Hematopoietic multipotent progenitor cell treated with erythropoietin and hydrocortisone succinate and interleukin-3 and kit ligand, for 6 days (in vitro differentiated cells): Measurements from ENCODE around the gene GPBAR1.
"Not testable (repeated sequence)": the region's sequence is repeated elsewhere in the genome, so short reads cannot be mapped to it uniquely, and the experiment has no call there.

Experiments used
- DNase-seq: peaks from one replicate; pipeline ENCODE4 v3.0.0-alpha.2; 2015

GPBAR1 gene

GRCh38 chr2:218290316-218291261 lies 29.8 kb downstream of the GPBAR1 start:
- peak; percentile 63 for DNase-seq

- peak; percentile 54 for DNase-seq
Observed at GRCh38 chr2:218291318-218292047, 30.7 kb downstream of the GPBAR1 start.

- DNase-seq = peak; percentile 91
Observed at GRCh38 chr2:218292048-218293014, 31.5 kb downstream of the GPBAR1 start, which contains the start of gene TMBIM1. TMBIM1 (minus strand) TSS chr2:218292503; CDS start chr2:218282141, 10,362 bp downstream.

- no peak for DNase-seq
Observed at GRCh38 chr2:218293715-218294429, 33.1 kb downstream of the GPBAR1 start.

- no peak for DNase-seq
Observed at GRCh38 chr2:218294430-218295022, 33.7 kb downstream of the GPBAR1 start.

GRCh38 chr2:218295029-218295428 lies 34.2 kb downstream of the GPBAR1 start:
- no peak for DNase-seq

GRCh38 chr2:218296200-218296599 lies 35.4 kb downstream of the GPBAR1 start:
- DNase-seq = no peak

- DNase-seq = peak; percentile 68
Observed at GRCh38 chr2:218296847-218297246, 36.0 kb downstream of the GPBAR1 start.

- DNase-seq = no peak
Observed at GRCh38 chr2:218298314-218298875, 37.6 kb downstream of the GPBAR1 start.

GRCh38 chr2:218300141-218300540 lies 39.3 kb downstream of the GPBAR1 start:
- DNase-seq = no peak

GRCh38 chr2:218301176-218301819 lies 40.5 kb downstream of the GPBAR1 start:
- DNase-seq = peak; percentile 97

GRCh38 chr2:218305383-218305782 lies 44.6 kb downstream of the GPBAR1 start:
- DNase-seq = no peak

GRCh38 chr2:218306184-218306920 lies 45.5 kb downstream of the GPBAR1 start:
- DNase-seq = no peak

- peak; percentile 21 for DNase-seq
Observed at GRCh38 chr2:218307415-218308090, 46.7 kb downstream of the GPBAR1 start.

GRCh38 chr2:218310853-218311540 lies 50.2 kb downstream of the GPBAR1 start:
- DNase-seq = no peak

- not testable (repeated sequence) for DNase-seq
Observed at GRCh38 chr2:218311541-218312266, 50.9 kb downstream of the GPBAR1 start.

- DNase-seq = no peak
Observed at GRCh38 chr2:218312267-218312756, 51.5 kb downstream of the GPBAR1 start.

- no peak for DNase-seq
Observed at GRCh38 chr2:218313356-218313755, 52.5 kb downstream of the GPBAR1 start.
